Measurements from ENCODE around the gene INAVA. TPM values are rescaled to one million over a fixed set of nuclear protein-coding genes. Genes with fewer than 3 reads are reported as not detected.

Gene INAVA
- polyA plus RNA-seq, 2 of the 4 experiments (the other 2 are of a cell fraction) = 40.0 to 43.7 TPM

GRCh38 chr1:200907611-200908097, 13.0 kb downstream of the INAVA start (continued):
- TF ChIP-seq MAZ (IDR thresholded peaks at IDR 0.05; ENCODE audit: borderline replicate concordance, low read depth, low read length) (no peak), USF2 (IDR thresholded peaks at IDR 0.05) (no peak), CBX8 (IDR thresholded peaks at IDR 0.05) (no peak), E2F6 (IDR thresholded peaks at IDR 0.05; ENCODE audit: borderline replicate concordance, low read depth) (no peak), KDM1A (IDR thresholded peaks at IDR 0.05; ENCODE audit: low read depth) (no peak), RFX5 (IDR thresholded peaks at IDR 0.05) (no peak)

- Histone ChIP-seq H3K9me3 (no peaks in the 10 kb centered on the region), H3K4me2 (peak overlapping the region; percentile 39), H3K4me3 (no peak overlapping the region), H3K27ac (peak overlapping the region; percentile 77 to 82), H3K4me1 (peaks cover 70% of the 10 kb centered on the region)
- ChIA-PET CTCF (interaction anchor here (0.7 to 2.0 kb wide), 6 partner anchors 9 to 89 kb away, joined by 3 to 16 read pairs (median 4); partner anchors contain the start of gene INAVA), POLR2A (interaction anchor here (0.9 to 3.9 kb wide), 4 partner anchors 9 to 17 kb away, joined by 4 to 58 read pairs (median 6); partner anchors contain the start of gene INAVA)
- no peak for TF ChIP-seq ZSCAN20 (CRISPR knock-in tag; IDR thresholded peaks at IDR 0.05)
- 0 out of 5 replicates have a peak, but pooled peaks of 1 of the 2 experiments have one; percentile 6 for TF ChIP-seq JUN (IDR thresholded peaks at IDR 0.05)
- FAIRE-seq (no peak), ATAC-seq (no peak), DNase-seq (ENCODE audit: low read depth in 1 of 2, low spot score in 1 of 2) (no peak)
- 86% methylated on average over 5 of the region's 6 CpGs for WGBS (ENCODE audit: missing lambda C conversion rate)
Observed at GRCh38 chr1:200908191-200908868, 13.6 kb downstream of the INAVA start.

GRCh38 chr1:200909071-200909470, 14.4 kb downstream of the INAVA start:
- H3K27ac ChIP-seq = peak overlapping the region; percentile 77 to 82
- POLR2A ChIA-PET = interaction anchor here (3.9 kb wide), 1 partner anchor 13 kb away, joined by 58 read pairs; the partner anchor contains the start of gene INAVA
- TF ChIP-seq HOXB13 (CRISPR knock-in tag; IDR thresholded peaks at IDR 0.05; ENCODE audit: low read depth) = no peak
- TF ChIP-seq USF2 (IDR thresholded peaks at IDR 0.05) = no peak
- no peak for TF ChIP-seq PHF8 (IDR thresholded peaks at IDR 0.05; ENCODE audit: borderline replicate concordance, low read depth)
- no peak for TF ChIP-seq FOSB (CRISPR knock-in tag; IDR thresholded peaks at IDR 0.05)
- CTCF ChIA-PET = interaction anchor here (1.8 kb wide), 1 partner anchor 9 kb away, joined by 6 read pairs; no protein-coding TSS in a partner anchor
- WGBS (ENCODE audit: missing lambda C conversion rate) = 83% methylated on average over 3 of the region's 5 CpGs
- DNase-seq (ENCODE audit: low read depth in 1 of 2, low spot score in 1 of 2) = no peak
- no peaks in the 10 kb centered on the region for H3K9me3 ChIP-seq
- no peak for ATAC-seq
- peaks cover 63% of the 10 kb centered on the region for H3K4me1 ChIP-seq
- no peak overlapping the region for H3K4me3 ChIP-seq
- peak overlapping the region; percentile 39 for H3K4me2 ChIP-seq
- no peak for FAIRE-seq

- FAIRE-seq = no peak
Observed at GRCh38 chr1:200909757-200910239, 15.1 kb downstream of the INAVA start.

More at GRCh38 chr1:200909757-200910239, 15.1 kb downstream of the INAVA start:
- DNase-seq (ENCODE audit: low read depth in 1 of 2, low spot score in 1 of 2) (no peak), ATAC-seq (no peak)
- TF ChIP-seq NFE2L2 (conservative IDR thresholded peaks at IDR 0.05; ENCODE audit: low read length) (no peak), TP53 (CRISPR knock-in tag; IDR thresholded peaks at IDR 0.05) (no peak), MAX (IDR thresholded peaks at IDR 0.05) (no peak), CBX2 (IDR thresholded peaks at IDR 0.05; ENCODE audit: borderline replicate concordance, low read depth) (no peak), E2F6 (IDR thresholded peaks at IDR 0.05; ENCODE audit: borderline replicate concordance, low read depth) (no peak), ESRRA (IDR thresholded peaks at IDR 0.05; ENCODE audit: borderline replicate concordance, low read length) (no peak), CEBPB (IDR thresholded peaks at IDR 0.05) (no peak), EHF (CRISPR knock-in tag; IDR thresholded peaks at IDR 0.05) (no peak), CHD2 (IDR thresholded peaks at IDR 0.05; ENCODE audit: low read length, partially characterized antibody) (no peak), HMGXB4 (CRISPR knock-in tag; IDR thresholded peaks at IDR 0.05; ENCODE audit: borderline replicate concordance) (no peak), HEYL (CRISPR knock-in tag; IDR thresholded peaks at IDR 0.05) (no peak), TFCP2L1 (CRISPR knock-in tag; IDR thresholded peaks at IDR 0.05) (no peak), RCOR1 (IDR thresholded peaks at IDR 0.05; ENCODE audit: low read depth, low read length) (no peak), HOXB13 (CRISPR knock-in tag; IDR thresholded peaks at IDR 0.05; ENCODE audit: low read depth) (no peak), RNF2 (IDR thresholded peaks at IDR 0.05; ENCODE audit: borderline replicate concordance, low read depth) (no peak)
- POLR2A ChIA-PET = interaction anchor here (3.9 kb wide), 1 partner anchor 13 kb away, joined by 58 read pairs; the partner anchor contains the start of gene INAVA
- Histone ChIP-seq H3K4me2 (no peak overlapping the region), H3K4me3 (no peak overlapping the region), H3K4me1 (peaks cover 56% of the 10 kb centered on the region), H3K9me3 (no peaks in the 10 kb centered on the region), H3K27ac (peak overlapping the region in 1 of 2 experiments; percentile 82; a peak in 3 of 6 replicates)
- CTCF ChIA-PET = no interaction called here
- 53% methylated on average over 4 of the region's 4 CpGs for WGBS (ENCODE audit: missing lambda C conversion rate)
